Embryonic facial prominence (tissue), 1 donor: ENCODE data around the gene CRB3.
"Not testable (repeated sequence)": the region's sequence is repeated elsewhere in the genome, so short reads cannot be mapped to it uniquely, and the experiment has no call there.

ENCODE experiments used
- DNase-seq: peaks from one replicate; pipeline ENCODE4 v3.0.0-alpha.2; 2016; ENCODE audit errors: extremely low spot score

The CRB3 gene

GRCh38 chr19:6491802-6492592 is 27.9 kb downstream of the CRB3 start:
- no peak for DNase-seq

- DNase-seq: no peak
Measured at GRCh38 chr19:6494438-6495036, 30.5 kb downstream of the CRB3 start.

GRCh38 chr19:6495947-6496346 is 31.9 kb downstream of the CRB3 start:
- DNase-seq: no peak

- no peak for DNase-seq
Measured at GRCh38 chr19:6498294-6499036, 34.4 kb downstream of the CRB3 start.

- DNase-seq: no peak
Measured at GRCh38 chr19:6499052-6499790, 35.1 kb downstream of the CRB3 start.

GRCh38 chr19:6500837-6501739 is 37.0 kb downstream of the CRB3 start:
- no peak for DNase-seq

- DNase-seq: no peak
Measured at GRCh38 chr19:6501740-6502648, 37.9 kb downstream of the CRB3 start, which contains the start of gene TUBB4A. Gene TUBB4A (minus strand): TSS chr19:6502309. CDS start chr19:6502212, 97 bp downstream.

- no peak for DNase-seq
Measured at GRCh38 chr19:6503407-6504201, 39.5 kb downstream of the CRB3 start.

- not testable (repeated sequence) for DNase-seq
Measured at GRCh38 chr19:6508028-6508771, 44.1 kb downstream of the CRB3 start.

- DNase-seq: no peak
Measured at GRCh38 chr19:6509118-6509971, 45.3 kb downstream of the CRB3 start.

GRCh38 chr19:6510618-6511017 is 46.5 kb downstream of the CRB3 start:
- no peak for DNase-seq

- no peak for DNase-seq
Measured at GRCh38 chr19:6514089-6514488, 50.0 kb downstream of the CRB3 start.

GRCh38 chr19:6514926-6515544 is 51.0 kb downstream of the CRB3 start:
- DNase-seq: no peak

GRCh38 chr19:6516018-6516658 is 52.1 kb downstream of the CRB3 start:
- DNase-seq: peak; percentile 62
